PFSK-1 (cell line): ENCODE results near the gene WLS.

Experiments
- FOXP2 ChIP-seq: optimal IDR thresholded peaks from 2 replicates; pipeline ENCODE3; 2011; ENCODE audit warnings: borderline replicate concordance, control low read depth, inconsistent platforms; ENCODE audit not compliant: insufficient read depth; ENCODE audit errors: extremely low read length, extremely low read depth
- POLR2AphosphoS5 ChIP-seq: IDR thresholded peaks from 2 replicates; pipeline ENCODE4 v1.6.1; 2012; ENCODE audit warnings: low read depth, mild to moderate bottlenecking, control low read depth, low read length, moderate library complexity
- REST ChIP-seq, 2 experiments: IDR thresholded peaks; 2 replicates each; pipeline versions ENCODE4 v1.6.1 to v1.8.0; 2011 to 2012; ENCODE audit warnings: low read depth in 2 of 2, low read length in 2 of 2, control low read depth in 1 of 2, inconsistent platforms in 1 of 2, mild to moderate bottlenecking in 1 of 2, moderate library complexity in 1 of 2; ENCODE audit not compliant: insufficient read depth in 1 of 2
- SIN3A ChIP-seq: IDR thresholded peaks from 2 replicates; pipeline ENCODE4 v1.6.1; 2012; ENCODE audit warnings: mild to moderate bottlenecking, low read length, moderate library complexity, borderline replicate concordance; ENCODE audit not compliant: insufficient read depth
- TAF1 ChIP-seq: IDR thresholded peaks from 2 replicates; pipeline ENCODE4 v1.6.1; 2012; ENCODE audit warnings: low read length, control low read depth, borderline replicate concordance; ENCODE audit not compliant: insufficient read depth

DNA sequence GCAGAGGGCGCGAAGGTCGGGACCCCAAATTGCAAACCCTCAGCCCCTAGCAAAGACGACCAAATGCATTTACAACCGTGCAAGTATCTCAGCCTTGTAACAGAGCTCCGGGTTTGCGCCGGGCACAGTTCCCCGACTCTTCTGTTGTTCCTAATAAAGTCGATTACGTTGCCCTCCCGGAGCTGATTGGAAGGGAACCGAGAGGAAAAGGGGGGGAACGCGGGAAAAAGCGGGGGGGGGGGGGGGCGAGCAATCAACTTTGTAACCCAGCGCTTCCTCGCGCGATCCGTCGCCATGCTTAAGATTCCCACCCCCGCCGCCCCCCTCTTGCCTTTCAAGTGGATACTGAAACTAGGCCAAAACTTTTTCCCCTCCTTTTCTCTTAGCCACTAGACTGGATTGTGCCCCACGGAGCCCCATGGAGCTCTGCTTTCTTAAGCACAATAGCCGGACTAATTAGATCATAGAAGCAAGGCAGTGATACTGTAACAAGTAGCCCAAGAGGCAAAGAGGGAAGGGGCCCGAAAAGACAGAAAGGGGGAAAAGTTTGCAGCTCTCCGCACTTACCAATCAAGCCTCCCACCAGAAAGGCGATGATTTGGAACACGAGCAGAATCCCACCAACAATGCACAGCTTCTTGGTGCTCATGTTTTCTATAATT lies 565 bp downstream of the WLS start:
- no peak; the same call in 1 of the 2 replicates for TF ChIP-seq POLR2AphosphoS5
- no peak for TF ChIP-seq REST (IDR thresholded peaks at IDR 0.05; ENCODE audit: insufficient read depth in 1 of 2, low read depth in 2 of 2, low read length in 2 of 2)
- no peak for TF ChIP-seq TAF1
- no peak for TF ChIP-seq SIN3A
- no peak for TF ChIP-seq FOXP2
